ENCODE results near the gene UBE2E2. TPM values are rescaled to one million over a fixed set of nuclear protein-coding genes. Genes with fewer than 3 reads are reported as not detected.

The UBE2E2 gene
- polyA plus RNA-seq, 1 donor from 2014 or later = 19.8 TPM

DNA sequence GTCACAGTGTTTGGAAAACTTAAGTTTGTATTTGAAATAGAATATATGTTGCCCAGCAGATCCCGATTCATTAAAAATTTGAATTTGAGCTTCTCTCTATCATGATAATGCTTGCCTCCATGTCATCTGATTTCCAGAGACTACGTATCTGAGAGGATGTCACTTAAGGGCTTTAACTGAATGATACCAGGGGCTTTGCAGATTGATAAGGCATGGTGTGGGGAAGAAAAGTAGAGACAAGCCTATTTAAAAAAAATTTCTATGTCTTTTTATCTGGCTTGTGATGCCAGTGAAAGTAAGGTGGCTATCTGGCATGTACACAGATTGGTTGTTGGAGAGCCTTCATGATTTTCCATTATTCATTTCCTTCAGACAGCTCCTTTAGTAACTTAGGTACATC lies 72.7 kb downstream of the UBE2E2 start:
- Histone ChIP-seq H3F3A (ENCODE audit: insufficient read depth, low read length, poor library complexity, severe bottlenecking) (no peaks in the 10 kb centered on the region), H4K20me1 (ENCODE audit: insufficient read depth) (no peaks in the 10 kb centered on the region), H3K9me3 (ENCODE audit: low read length) (no peaks in the 10 kb centered on the region), H3K27me3 (ENCODE audit: insufficient read depth, low read depth, low read length) (no peaks in the 10 kb centered on the region), H3K4me2 (ENCODE audit: low read length) (no peak overlapping the region), H3K4me3 (ENCODE audit: low read length) (no peak overlapping the region), H3K9me2 (ENCODE audit: insufficient read depth, low read length) (no peaks in the 10 kb centered on the region), H3K36me3 (ENCODE audit: insufficient read depth, low read length) (no peaks in the 10 kb centered on the region), H3K27ac (ENCODE audit: low read length) (no peak overlapping the region), H3K79me2 (replicated peaks; ENCODE audit: insufficient read depth, low read length) (no peaks in the 10 kb centered on the region), H3K9ac (ENCODE audit: low read length) (no peak overlapping the region), H2AFZ (ENCODE audit: low read depth, low read length) (no peak overlapping the region)
- TF ChIP-seq SMC3 (conservative IDR thresholded peaks at IDR 0.05; ENCODE audit: poor library complexity) (no peak), RAD21 (conservative IDR thresholded peaks at IDR 0.05) (no peak), MXI1 (conservative IDR thresholded peaks at IDR 0.05; ENCODE audit: poor library complexity, severe bottlenecking) (no peak), EZH2 (IDR thresholded peaks at IDR 0.05; ENCODE audit: borderline replicate concordance, insufficient read depth, low read length, poor library complexity, severe bottlenecking) (no peak)

GRCh38 chr3:23276913-23277658 lies 74.0 kb downstream of the UBE2E2 start:
- Histone ChIP-seq H3K4me3 (ENCODE audit: low read length) (no peak overlapping the region), H3K4me2 (ENCODE audit: low read length) (no peak overlapping the region), H2AFZ (ENCODE audit: low read depth, low read length) (no peak overlapping the region), H3K9me2 (ENCODE audit: insufficient read depth, low read length) (no peaks in the 10 kb centered on the region), H3F3A (ENCODE audit: insufficient read depth, low read length, poor library complexity, severe bottlenecking) (no peaks in the 10 kb centered on the region), H3K27me3 (ENCODE audit: insufficient read depth, low read depth, low read length) (no peaks in the 10 kb centered on the region), H3K36me3 (ENCODE audit: insufficient read depth, low read length) (no peaks in the 10 kb centered on the region), H3K79me2 (replicated peaks; ENCODE audit: insufficient read depth, low read length) (no peaks in the 10 kb centered on the region), H3K27ac (ENCODE audit: low read length) (no peak overlapping the region), H3K9ac (ENCODE audit: low read length) (no peak overlapping the region), H4K20me1 (ENCODE audit: insufficient read depth) (no peaks in the 10 kb centered on the region), H3K9me3 (ENCODE audit: low read length) (no peaks in the 10 kb centered on the region)
- TF ChIP-seq, protein P1, sequence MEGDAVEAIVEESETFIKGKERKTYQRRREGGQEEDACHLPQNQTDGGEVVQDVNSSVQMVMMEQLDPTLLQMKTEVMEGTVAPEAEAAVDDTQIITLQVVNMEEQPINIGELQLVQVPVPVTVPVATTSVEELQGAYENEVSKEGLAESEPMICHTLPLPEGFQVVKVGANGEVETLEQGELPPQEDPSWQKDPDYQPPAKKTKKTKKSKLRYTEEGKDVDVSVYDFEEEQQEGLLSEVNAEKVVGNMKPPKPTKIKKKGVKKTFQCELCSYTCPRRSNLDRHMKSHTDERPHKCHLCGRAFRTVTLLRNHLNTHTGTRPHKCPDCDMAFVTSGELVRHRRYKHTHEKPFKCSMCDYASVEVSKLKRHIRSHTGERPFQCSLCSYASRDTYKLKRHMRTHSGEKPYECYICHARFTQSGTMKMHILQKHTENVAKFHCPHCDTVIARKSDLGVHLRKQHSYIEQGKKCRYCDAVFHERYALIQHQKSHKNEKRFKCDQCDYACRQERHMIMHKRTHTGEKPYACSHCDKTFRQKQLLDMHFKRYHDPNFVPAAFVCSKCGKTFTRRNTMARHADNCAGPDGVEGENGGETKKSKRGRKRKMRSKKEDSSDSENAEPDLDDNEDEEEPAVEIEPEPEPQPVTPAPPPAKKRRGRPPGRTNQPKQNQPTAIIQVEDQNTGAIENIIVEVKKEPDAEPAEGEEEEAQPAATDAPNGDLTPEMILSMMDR (IDR thresholded peaks at IDR 0.05; ENCODE audit: poor library complexity, severe bottlenecking) = no peak

GRCh38 chr3:23277688-23278087 lies 74.6 kb downstream of the UBE2E2 start:
- H3K27me3 ChIP-seq (ENCODE audit: insufficient read depth, low read depth, low read length) = no peaks in the 10 kb centered on the region
- no peak overlapping the region for H3K4me3 ChIP-seq (ENCODE audit: low read length)
- H3K36me3 ChIP-seq (ENCODE audit: insufficient read depth, low read length) = no peaks in the 10 kb centered on the region
- H3K9ac ChIP-seq (ENCODE audit: low read length) = no peak overlapping the region
- H3K4me2 ChIP-seq (ENCODE audit: low read length) = no peak overlapping the region
- H3F3A ChIP-seq (ENCODE audit: insufficient read depth, low read length, poor library complexity, severe bottlenecking) = no peaks in the 10 kb centered on the region
- no peak overlapping the region for H3K27ac ChIP-seq (ENCODE audit: low read length)
- no peaks in the 10 kb centered on the region for H3K9me3 ChIP-seq (ENCODE audit: low read length)
- no peaks in the 10 kb centered on the region for H3K9me2 ChIP-seq (ENCODE audit: insufficient read depth, low read length)
- H4K20me1 ChIP-seq (ENCODE audit: insufficient read depth) = no peaks in the 10 kb centered on the region
- no peaks in the 10 kb centered on the region for H3K79me2 ChIP-seq (replicated peaks; ENCODE audit: insufficient read depth, low read length)
- no peak overlapping the region for H2AFZ ChIP-seq (ENCODE audit: low read depth, low read length)
- TF ChIP-seq, protein P2, sequence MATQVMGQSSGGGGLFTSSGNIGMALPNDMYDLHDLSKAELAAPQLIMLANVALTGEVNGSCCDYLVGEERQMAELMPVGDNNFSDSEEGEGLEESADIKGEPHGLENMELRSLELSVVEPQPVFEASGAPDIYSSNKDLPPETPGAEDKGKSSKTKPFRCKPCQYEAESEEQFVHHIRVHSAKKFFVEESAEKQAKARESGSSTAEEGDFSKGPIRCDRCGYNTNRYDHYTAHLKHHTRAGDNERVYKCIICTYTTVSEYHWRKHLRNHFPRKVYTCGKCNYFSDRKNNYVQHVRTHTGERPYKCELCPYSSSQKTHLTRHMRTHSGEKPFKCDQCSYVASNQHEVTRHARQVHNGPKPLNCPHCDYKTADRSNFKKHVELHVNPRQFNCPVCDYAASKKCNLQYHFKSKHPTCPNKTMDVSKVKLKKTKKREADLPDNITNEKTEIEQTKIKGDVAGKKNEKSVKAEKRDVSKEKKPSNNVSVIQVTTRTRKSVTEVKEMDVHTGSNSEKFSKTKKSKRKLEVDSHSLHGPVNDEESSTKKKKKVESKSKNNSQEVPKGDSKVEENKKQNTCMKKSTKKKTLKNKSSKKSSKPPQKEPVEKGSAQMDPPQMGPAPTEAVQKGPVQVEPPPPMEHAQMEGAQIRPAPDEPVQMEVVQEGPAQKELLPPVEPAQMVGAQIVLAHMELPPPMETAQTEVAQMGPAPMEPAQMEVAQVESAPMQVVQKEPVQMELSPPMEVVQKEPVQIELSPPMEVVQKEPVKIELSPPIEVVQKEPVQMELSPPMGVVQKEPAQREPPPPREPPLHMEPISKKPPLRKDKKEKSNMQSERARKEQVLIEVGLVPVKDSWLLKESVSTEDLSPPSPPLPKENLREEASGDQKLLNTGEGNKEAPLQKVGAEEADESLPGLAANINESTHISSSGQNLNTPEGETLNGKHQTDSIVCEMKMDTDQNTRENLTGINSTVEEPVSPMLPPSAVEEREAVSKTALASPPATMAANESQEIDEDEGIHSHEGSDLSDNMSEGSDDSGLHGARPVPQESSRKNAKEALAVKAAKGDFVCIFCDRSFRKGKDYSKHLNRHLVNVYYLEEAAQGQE (IDR thresholded peaks at IDR 0.05; ENCODE audit: borderline replicate concordance) = no peak
- no peak for TF ChIP-seq RAD21 (conservative IDR thresholded peaks at IDR 0.05)
- no peak for TF ChIP-seq SMC3 (conservative IDR thresholded peaks at IDR 0.05; ENCODE audit: poor library complexity)
- no peak for TF ChIP-seq MXI1 (conservative IDR thresholded peaks at IDR 0.05; ENCODE audit: poor library complexity, severe bottlenecking)
- no peak for TF ChIP-seq TAF1 (IDR thresholded peaks at IDR 0.05; ENCODE audit: low read depth)
- no peak for TF ChIP-seq EZH2 (IDR thresholded peaks at IDR 0.05; ENCODE audit: borderline replicate concordance, insufficient read depth, low read length, poor library complexity, severe bottlenecking)
- TF ChIP-seq EP300 (conservative IDR thresholded peaks at IDR 0.05; ENCODE audit: poor library complexity, severe bottlenecking) = no peak
- no peak for TF ChIP-seq POLR2AphosphoS5 (IDR thresholded peaks at IDR 0.05)
- TF ChIP-seq, protein P1 (IDR thresholded peaks at IDR 0.05; ENCODE audit: poor library complexity, severe bottlenecking) = no peak
